Measurements from ENCODE around the gene NSG1. TPM values are rescaled to one million over a fixed set of nuclear protein-coding genes. Genes with fewer than 3 reads are reported as not detected.

Gene NSG1
- total RNA-seq, 2 experiments from 2014 or later: 10.3 to 10.4 TPM

GRCh38 chr4:4439782-4440181, 52.9 kb downstream of the NSG1 start:
- Histone ChIP-seq H3K36me3 (ENCODE audit: insufficient read depth, low read length) (peaks cover 16% of the 10 kb centered on the region), H3K4me1 (ENCODE audit: insufficient read depth, low read length) (no peaks in the 10 kb centered on the region), H3K27me3 (ENCODE audit: control insufficient read depth in 1 of 2, insufficient read depth in 2 of 2, low read length in 2 of 2) (no peaks in the 10 kb centered on the region), H3K27ac (ENCODE audit: low read depth in 1 of 2, low read length in 2 of 2) (no peak overlapping the region), H3K4me3 (ENCODE audit: low read length) (no peak overlapping the region), H3K9me3 (ENCODE audit: control insufficient read depth in 1 of 2, insufficient read depth in 1 of 2, low read length in 2 of 2) (no peaks in the 10 kb centered on the region)
- no peak overlapping the region for H3K4me3 Mint-ChIP-seq
- H3K9me3 Mint-ChIP-seq: no peaks in the 10 kb centered on the region
- H3K27me3 Mint-ChIP-seq: no peaks in the 10 kb centered on the region
- intact Hi-C loops (cut with DNase I, micrococcal nuclease): loop anchor here in 1 of 2 experiments (1.0 kb wide), 1 partner anchor 39 kb away; no protein-coding TSS in a partner anchor
- ChIA-PET POLR2A (no interaction called here), CTCF (no interaction called here)
- no peaks in the 10 kb centered on the region for H3K4me1 Mint-ChIP-seq (ENCODE audit: low read depth)
- H3K27ac Mint-ChIP-seq: no peak overlapping the region
- DNase-seq (no peak), ATAC-seq (ENCODE audit: poor library complexity) (no peak)
- H3K36me3 Mint-ChIP-seq (ENCODE audit: low read depth): peaks cover 42% of the 10 kb centered on the region
- no peak for TF ChIP-seq CTCF (IDR thresholded peaks at IDR 0.05)

GRCh38 chr4:4440333-4441061, 53.6 kb downstream of the NSG1 start:
- DNase-seq: no peak
- Histone ChIP-seq H3K36me3 (ENCODE audit: insufficient read depth, low read length) (peaks cover 16% of the 10 kb centered on the region), H3K4me1 (ENCODE audit: insufficient read depth, low read length) (no peaks in the 10 kb centered on the region), H3K27me3 (ENCODE audit: control insufficient read depth in 1 of 2, insufficient read depth in 2 of 2, low read length in 2 of 2) (no peaks in the 10 kb centered on the region), H3K9me3 (ENCODE audit: control insufficient read depth in 1 of 2, insufficient read depth in 1 of 2, low read length in 2 of 2) (no peaks in the 10 kb centered on the region), H3K4me3 (ENCODE audit: low read length) (no peak overlapping the region), H3K27ac (ENCODE audit: low read depth in 1 of 2, low read length in 2 of 2) (no peak overlapping the region)
- ChIA-PET POLR2A (no interaction called here), CTCF (no interaction called here)
- ATAC-seq (ENCODE audit: poor library complexity): no peak
- Mint-ChIP-seq H3K9me3 (no peaks in the 10 kb centered on the region), H3K36me3 (ENCODE audit: low read depth) (peaks cover 34% of the 10 kb centered on the region), H3K4me1 (ENCODE audit: low read depth) (no peaks in the 10 kb centered on the region), H3K27me3 (no peaks in the 10 kb centered on the region), H3K27ac (no peak overlapping the region), H3K4me3 (no peak overlapping the region)
- intact Hi-C loops (cut with DNase I, micrococcal nuclease): no loop called here
- no peak for TF ChIP-seq CTCF (IDR thresholded peaks at IDR 0.05)

DNA sequence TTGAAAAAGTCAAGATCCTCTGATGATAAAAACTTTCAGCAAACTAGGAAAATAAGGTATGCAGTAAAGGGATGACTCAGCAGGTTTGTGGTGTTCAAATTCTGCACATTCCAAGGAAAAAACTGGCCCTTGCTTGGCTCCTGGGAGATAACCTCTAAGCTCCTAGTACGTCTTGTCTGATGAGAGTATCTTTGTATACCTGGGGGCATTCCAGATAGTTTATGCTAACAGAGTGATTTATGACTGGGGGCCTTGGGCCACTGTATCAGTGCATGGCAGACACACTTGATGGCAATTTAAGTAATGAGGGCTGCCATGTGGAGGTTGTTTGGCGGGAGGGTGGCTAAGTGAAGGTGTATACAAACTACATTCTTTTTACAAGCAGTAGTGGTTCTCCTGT, 56.9 kb downstream of the NSG1 start:
- ChIA-PET POLR2A (no interaction called here), CTCF (interaction anchor here (1.2 kb wide), 1 partner anchor 14 kb away, joined by 4 read pairs; no protein-coding TSS in a partner anchor)
- Mint-ChIP-seq H3K4me1 (ENCODE audit: low read depth) (no peaks in the 10 kb centered on the region), H3K27ac (no peak overlapping the region), H3K27me3 (no peaks in the 10 kb centered on the region), H3K4me3 (no peak overlapping the region), H3K36me3 (ENCODE audit: low read depth) (peaks cover 11% of the 10 kb centered on the region), H3K9me3 (no peaks in the 10 kb centered on the region)
- DNase-seq (no peak), ATAC-seq (ENCODE audit: poor library complexity) (no peak)
- H3K36me3 ChIP-seq (ENCODE audit: insufficient read depth, low read length): no peaks in the 10 kb centered on the region
- H3K4me3 ChIP-seq (ENCODE audit: low read length): no peak overlapping the region
- no peak for TF ChIP-seq CTCF (IDR thresholded peaks at IDR 0.05)
- no peak overlapping the region for H3K27ac ChIP-seq (ENCODE audit: low read depth in 1 of 2, low read length in 2 of 2)
- H3K9me3 ChIP-seq (ENCODE audit: control insufficient read depth in 1 of 2, insufficient read depth in 1 of 2, low read length in 2 of 2): no peaks in the 10 kb centered on the region
- intact Hi-C loops (cut with DNase I, micrococcal nuclease): no loop called here
- H3K27me3 ChIP-seq (ENCODE audit: control insufficient read depth in 1 of 2, insufficient read depth in 2 of 2, low read length in 2 of 2): no peaks in the 10 kb centered on the region
- H3K4me1 ChIP-seq (ENCODE audit: insufficient read depth, low read length): no peaks in the 10 kb centered on the region

All from CD4-positive, alpha-beta T cell (primary cell).